ENCODE data around the gene C1QTNF8. TPM values are rescaled to one million over a fixed set of nuclear protein-coding genes. Genes with fewer than 3 reads are reported as not detected.

C1QTNF8 gene, protein sequence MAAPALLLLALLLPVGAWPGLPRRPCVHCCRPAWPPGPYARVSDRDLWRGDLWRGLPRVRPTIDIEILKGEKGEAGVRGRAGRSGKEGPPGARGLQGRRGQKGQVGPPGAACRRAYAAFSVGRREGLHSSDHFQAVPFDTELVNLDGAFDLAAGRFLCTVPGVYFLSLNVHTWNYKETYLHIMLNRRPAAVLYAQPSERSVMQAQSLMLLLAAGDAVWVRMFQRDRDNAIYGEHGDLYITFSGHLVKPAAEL
- polyA plus RNA-seq (ENCODE audit: insufficient read length in 12 of 12) = not detected
- long read RNA-seq, donor 1 = 0 reads
- long read RNA-seq, donor 2 = 0 reads
- long read RNA-seq, donor 3 = 0 reads
- long read RNA-seq, donor 4 = 0 reads
- long read RNA-seq, donor 5 = 0 reads
- long read RNA-seq, donor 6 = 0 reads
- long read RNA-seq, donor 7 = 0 reads
- long read RNA-seq, donor 8 = 0 reads
- long read RNA-seq, donor 9 = 0 reads
- long read RNA-seq, donor 10 = 0 reads
- long read RNA-seq, donor 11 = 0 reads

DNA sequence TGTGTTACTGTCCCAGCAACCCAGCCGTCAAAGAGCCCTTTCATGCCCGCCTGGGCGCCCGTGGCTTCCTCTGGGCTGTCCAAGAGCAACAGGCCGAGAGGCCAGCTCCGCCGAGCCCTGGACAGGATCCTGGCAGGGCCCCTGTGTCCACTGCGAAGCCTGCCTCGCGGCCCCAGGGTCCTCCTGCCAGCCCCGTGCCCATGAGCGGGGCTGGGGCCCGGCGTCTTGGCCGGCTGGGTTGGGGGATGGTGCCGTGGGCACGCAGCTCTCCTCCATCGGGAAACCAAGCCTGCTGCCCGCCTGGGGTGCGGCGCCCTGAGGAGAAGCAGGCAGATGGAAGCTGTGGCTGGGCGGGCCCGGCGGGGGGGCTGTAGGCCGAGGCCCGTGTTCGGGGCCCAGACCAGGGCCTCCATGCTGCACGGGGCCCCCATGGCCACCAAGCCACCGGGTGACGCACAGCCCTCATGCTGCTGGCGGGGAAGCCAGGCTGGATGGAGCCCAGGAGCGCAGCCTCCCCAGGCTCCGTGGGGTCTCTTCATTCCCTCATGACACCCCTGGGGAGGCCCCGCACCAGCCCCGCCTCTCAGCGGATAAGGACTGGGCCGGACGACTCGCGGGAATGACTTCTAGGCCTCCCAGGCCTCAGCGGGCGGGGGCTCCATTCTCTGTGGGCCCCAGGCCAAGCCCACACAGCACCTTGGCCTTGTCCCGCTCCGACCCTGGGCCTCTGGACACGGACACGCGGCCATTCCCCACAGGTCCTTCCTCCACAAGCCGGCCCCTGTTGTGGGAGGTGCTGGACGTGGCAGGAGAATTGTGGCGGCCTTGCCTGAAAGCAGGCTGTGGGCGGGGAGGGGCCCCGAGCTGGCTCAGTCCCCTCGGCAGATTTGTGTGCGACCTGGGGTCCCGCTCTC, at the start of gene C1QTNF8:
Gene C1QTNF8, minus strand, starts transcription at position 76 of the 914 bp plus-strand sequence. CDS start 1,322 bp downstream, outside the sequence.
- no peak for DNase-seq

DNA sequence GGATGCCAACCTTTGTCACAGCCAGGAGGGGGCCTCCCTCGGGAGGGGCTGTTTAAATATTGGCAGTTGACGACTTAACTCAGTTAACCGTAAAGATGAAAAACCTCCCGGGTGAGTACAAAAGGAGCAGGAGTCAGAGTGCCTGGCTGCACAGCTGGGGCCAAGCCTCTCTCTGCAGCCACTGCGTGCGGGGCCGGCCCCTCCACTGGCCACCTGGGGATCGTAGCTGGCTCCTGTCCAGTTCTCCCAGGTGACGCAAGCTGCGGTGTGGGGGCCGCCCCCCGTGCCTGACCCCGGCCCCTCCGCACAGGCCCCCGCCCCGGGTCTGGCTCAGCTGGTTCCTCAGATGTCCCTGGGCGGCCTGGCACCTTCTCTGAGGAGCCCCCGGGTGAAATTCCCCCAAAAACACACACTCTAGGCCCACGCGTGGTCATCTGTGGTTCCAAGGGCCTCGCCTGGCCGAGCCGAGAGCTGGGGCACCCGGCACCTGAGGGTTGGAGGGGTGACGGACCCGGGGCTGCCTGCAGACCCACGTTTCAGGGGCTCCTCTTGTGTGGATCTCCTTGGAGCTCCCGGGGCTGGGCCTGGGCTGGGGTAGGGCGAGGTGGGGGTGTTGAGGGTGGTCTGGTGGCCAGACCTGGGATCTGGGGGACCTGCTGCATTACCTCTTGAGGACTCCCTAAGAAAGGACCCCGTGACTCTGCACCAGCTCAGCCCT, 49.5 kb upstream of the C1QTNF8 start:
- no peak for DNase-seq

DNA sequence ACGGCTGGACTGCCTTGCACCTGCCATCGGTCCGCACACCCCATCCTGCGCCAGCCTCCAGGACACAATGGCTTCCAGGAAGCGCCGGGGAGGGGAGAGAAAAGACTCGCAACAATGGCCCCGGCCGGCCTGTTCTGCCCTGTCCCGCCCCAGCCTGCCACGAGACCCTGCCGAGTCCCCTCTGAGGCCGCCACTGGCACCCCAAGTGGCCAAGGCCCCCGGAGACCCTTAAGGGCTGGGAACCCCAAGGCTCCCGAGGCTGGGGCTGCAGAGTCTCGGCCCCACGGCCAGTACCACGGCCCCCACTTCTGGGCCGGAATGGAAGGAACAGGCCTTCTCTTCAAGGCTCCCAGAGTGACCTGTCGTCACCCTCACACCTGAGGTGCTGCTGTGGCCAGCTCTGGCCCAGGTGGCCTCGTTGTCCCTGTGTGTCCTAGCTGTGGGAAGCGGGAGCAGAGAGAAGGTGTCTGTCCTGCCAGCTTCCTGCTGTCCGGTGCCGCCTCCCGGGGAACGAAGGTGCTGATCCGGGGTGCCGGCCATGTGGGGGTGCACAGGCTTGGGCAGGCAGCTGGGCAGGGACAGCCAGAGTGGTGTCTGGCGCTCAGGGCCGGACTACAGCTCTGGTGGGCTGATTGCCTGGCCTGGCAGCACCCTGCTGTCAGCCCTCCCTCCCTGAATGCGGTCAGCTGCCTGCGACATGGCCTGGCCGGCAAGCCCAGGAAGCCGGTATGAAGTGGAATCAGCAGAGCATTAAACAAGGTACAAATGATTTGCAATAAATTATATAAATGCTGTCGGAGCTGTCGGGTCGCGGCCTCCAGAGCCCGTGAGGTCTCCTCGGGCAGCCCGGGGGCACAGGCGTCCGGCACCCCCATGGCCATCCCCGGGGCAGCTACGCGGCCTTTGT, 48.7 kb upstream of the C1QTNF8 start:
- no peak for DNase-seq

DNA sequence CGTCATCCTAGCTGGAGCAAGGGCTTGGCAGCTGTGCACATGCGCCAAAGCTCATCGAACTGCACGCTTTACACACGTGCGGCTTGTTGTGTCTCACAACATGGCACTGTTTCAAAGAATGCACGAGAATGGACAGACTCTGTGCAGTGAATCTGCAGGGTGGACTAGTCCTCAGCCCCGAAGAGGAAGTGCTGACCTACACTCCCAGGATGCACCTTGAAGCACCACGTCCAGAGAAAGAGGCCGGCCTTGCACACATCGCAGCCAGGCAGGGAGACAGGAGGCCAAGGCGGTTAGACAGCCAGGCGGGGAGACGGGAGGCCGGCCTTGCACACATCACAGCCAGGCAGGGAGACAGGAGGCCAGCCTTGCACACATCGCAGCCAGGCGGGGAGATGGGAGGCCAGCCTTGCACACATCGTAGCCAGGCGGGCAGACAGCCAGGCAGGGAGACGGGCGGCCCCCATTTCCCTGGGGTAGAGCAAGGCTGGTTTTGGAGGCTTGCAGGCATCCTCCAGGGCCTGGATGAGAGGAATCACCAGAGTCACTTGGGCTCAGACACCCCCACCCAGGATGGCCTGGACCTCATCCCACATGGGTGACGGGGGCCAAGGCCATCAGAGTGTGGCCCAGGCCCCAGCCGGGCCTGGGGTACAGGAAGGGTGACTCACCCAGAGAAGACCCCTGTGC, 47.9 kb upstream of the C1QTNF8 start:
- no peak for DNase-seq

DNA sequence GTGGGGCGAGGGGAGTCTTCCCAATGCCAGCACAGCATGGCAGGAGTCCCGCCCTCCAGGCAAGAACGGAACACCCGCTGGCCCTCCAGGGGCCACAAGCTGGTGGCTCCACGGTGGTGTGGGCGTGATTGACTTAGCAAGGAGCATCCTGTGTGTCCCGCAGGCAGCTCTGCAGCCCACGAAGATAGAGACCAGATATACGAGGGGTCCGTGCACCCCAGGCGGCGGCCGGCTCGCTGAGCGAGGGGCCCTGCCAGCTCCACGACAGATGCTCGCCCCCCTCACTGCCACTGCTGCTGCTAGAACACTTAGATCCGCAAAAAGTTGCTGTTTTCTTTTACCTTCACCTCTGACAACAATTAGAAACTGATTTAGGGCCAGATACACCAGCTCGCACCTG, 46.9 kb upstream of the C1QTNF8 start:
- DNase-seq = no peak

DNA sequence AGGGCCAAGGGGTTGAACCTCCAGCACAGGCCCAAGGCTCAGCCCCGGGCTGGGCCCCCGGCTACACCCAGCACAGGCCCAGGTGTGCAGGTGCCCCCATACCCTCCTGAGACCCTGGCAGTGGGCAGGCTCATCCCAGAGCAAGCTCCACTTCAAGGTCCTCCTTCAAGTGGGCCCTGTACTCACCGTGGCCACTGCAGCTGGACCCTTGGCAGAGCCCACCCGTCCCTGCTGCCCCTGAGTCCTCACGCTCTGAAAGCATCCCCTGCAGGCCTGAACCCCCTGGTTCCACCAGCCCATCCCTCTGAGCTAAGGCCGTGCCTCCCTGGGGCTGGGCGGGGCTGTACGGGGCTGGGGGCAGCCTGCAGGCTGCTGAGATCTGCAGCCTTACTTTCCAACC, 45.7 kb upstream of the C1QTNF8 start:
- DNase-seq = no peak

DNA sequence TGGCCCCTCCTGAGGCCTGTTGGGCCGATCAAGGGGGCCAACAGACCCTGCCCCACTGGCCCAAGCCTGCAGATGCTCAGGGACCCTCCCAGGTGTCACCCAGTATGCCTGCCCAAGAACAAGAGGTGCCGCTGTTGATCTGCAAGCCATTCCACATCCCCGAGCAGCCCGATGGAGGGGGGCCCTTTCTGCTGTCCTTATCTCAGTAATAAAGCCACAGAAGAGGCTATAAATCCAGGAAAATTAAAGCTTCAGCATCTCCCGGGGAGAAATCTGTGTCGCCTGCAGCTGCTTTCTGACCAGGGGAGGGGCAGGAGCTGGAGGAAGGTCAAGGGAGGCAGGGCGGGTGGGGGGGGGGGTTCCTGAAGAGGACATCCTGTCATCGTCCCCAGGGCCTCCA, 45.1 kb upstream of the C1QTNF8 start:
- no peak for DNase-seq

DNA sequence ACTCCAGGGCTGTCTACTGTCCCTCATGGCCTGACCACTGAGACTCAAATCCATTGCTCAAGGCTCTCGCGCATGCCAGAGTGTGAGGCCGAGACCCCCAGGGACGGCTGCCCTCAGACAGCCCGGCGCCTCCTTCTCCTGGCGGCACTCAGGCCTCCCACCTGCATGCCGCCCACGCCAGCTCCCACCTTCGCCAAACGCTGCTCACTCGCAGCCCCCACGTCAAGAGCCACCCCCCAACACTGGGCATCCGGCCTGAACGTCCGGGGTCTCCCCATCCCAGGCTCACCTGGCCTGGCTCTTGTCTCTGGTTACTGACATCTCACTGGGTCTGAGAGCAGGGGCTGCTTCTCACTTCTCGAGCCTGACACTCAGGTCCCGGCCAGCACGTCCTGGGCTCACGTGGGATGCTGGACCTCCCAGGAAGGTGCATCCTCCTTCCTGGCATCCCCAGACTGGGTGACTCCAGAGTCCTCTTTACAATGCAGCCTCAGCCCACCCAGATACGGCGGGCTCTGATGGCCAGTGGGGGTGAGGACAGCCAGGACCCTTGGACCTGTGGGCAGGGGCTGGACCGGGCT, 44.6 kb upstream of the C1QTNF8 start:
- DNase-seq = no peak

DNA sequence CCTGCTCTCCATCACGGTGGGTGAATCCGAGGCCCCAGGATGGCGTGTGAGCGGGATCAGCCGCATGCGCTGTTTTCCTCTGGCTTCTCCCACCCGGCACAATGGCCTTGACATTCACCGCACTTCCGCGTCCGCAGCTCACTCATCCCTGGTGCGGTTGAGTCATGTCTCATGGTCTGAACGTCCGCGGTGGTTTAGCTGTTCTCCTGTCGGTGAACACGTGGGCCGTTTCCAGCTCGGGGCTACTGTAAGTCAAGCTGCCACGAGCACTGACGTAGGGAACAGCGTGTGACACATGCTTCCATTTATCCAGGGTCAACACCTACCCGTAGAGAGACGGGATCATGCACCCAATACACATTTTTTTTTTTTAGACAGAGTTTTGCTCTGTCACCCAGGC, 41.6 kb upstream of the C1QTNF8 start:
- DNase-seq = no peak

DNA sequence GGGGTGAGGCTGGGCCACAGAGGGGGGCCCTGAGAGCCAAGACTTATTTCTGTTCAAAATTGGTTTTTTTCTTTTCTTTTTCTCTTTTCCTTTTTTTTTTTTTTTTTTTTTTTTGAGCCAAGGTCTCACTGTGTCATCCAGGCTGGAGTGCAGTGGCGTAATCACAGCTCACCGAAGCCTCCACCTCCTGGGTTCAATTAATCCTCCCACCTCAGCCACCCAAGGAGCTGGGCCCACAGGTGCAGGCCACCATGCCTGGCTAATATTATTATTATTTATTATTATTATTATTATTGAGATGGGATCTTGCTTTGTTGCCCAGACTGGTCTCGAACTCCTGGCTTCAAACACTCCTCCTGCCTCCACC, 39.4 kb upstream of the C1QTNF8 start:
- no peak for DNase-seq

DNA sequence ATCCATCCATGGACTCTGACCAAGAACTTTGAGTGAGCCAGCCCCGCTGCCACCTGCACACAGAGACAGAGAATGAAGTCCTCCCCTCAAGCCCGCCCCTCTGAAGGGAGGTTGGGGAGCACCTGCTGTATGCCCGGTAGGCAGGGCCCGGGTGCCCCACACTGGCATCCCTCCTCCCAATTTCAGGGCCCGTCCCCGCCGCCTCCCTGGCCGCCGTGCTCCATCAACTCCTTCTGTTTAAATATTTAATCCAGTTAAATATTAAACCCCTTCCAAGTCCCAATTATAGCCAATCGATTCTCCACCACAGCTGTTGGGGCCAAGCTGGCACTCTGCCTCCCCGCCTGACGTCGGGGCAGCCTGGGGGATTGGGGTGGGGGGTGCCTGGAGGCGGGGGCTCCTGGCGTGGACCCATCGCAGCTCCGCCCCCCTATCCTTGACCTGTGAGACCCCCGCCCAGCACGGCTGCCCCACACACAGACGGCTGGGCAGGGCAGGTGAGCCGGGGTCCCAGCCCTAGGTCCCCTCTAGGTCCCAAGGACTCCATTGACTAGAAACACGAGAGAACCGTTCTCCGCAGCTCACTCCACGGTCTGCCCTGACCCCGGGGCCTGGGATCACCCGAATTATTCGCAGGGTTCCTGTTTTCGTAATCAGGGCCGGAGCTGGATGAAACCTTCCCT, 38.9 kb upstream of the C1QTNF8 start:
- DNase-seq = no peak

DNA sequence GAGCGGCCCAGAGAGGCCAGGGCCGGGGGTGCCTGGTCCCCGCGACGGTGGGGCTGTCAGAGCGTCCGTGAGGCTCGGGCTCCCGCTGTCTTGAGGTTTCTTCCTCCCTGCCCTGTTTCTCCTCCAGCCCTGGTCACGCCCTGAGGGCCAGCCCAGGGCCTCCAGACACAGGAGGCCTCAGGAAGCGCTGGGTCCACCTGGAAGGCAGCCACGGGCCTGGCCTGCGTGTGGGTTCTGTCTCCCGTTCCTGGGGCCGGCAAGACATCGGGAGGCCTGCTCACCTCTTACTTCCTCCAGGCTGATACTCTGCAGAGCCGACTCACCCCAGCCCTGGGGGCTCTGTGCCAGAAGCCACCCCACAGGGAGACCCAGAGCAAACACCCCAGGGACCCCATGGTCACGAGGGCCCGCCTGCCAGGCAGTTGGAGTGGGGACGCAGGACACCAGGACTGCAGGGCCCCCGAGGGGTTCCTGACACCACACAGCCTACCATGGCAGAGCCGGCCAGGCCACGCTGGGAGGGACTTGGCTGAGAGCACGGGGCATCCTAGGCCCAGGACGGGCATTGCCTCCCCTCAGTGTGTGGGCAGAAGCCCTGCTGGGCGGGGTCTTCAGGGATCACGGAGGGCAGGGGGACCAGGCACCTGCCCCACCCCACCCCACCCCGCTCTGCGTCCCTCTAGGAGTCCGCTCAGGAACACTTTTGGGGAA, 37.9 kb upstream of the C1QTNF8 start:
- no peak for DNase-seq

DNA sequence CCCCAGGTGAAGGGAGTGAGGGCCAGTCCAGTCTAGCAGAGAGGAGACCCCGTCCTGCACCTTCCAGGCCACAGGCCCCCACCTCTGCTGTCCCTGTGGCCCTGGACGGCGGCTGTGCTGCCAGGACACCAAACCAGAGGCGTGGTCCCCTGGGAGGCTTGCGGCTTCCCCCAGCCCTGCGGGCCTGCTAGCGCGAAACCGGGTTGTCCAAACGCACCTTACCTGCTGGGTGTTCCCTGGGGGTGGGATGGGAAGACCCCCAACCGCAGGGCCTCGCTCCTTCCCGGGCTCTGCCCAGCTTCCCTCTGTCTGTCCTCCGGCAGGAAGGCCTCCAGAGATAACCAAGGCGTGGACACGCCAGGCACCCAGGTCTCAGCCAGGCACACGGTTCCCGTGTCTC, 37.2 kb upstream of the C1QTNF8 start:
- DNase-seq = no peak

DNA sequence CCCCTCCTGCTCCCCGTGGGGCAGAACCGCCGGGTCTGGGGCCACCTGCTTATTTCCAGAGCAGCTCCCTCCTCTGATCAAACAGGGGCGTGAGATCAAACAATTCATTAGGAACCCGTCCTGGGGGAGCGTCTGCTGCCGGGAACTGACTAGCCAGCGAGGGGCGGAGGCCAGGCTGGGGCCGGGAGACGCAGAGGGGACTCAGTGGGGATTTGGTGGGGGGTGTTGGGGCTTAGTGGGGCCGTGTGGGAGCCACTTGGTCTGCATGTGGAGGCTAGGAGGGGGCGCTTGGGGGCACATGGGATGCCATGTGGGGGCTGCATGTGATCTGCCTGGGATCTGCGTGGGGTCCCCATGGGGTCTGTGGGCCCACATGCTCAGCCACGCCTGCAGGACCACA, 36.4 kb upstream of the C1QTNF8 start:
- DNase-seq = no peak

DNA sequence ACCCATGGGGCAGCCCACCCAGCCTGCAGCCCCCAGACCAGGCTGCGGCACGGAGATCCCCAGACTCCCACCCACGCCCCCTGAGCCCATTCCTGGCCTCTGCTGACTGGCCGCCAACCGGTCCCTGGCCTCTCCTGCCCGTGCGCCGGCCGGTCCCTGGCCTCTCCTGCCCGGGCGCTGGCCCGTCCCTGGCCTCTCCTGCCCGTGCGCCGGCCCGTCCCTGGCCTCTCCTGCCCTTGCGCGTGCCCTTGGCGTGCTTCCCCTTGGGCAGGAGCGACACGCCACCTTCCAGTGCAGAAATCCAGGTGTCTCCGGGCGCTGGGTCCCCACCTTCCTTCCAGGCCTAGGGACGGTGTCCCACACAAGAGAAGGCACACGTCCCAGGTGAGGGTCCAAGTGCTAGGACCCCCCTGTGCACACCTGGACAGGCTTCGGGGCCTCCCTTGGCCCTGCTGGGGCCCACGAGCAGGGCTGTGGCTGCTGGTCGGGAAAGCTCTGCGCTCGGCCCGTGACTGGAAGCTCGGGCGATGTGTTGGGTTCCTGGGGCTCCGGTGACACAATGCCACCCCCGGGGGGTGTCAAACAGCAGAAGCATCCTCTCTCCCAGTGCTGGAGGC, 35.4 kb upstream of the C1QTNF8 start:
- DNase-seq = no peak

DNA sequence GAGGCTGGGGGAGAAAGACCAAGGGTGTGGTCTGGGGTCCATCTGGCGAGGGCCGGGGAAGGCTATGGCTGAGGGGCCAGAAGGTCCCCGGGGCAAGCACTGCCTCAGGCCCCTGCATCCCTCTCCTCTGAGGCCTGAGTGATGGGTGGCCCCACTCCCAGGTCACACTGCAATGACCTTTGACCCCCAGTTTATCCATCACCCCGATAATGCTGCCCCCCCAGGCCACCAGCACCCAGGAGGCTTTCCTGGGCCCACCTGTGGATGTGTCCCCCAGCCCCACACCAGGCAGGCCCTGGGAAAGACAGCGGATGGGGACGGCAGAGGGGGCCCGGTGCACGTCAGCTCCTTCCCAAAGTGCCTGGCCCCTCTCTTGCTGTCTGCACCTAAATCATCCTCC, 34.3 kb upstream of the C1QTNF8 start:
- DNase-seq = no peak

DNA sequence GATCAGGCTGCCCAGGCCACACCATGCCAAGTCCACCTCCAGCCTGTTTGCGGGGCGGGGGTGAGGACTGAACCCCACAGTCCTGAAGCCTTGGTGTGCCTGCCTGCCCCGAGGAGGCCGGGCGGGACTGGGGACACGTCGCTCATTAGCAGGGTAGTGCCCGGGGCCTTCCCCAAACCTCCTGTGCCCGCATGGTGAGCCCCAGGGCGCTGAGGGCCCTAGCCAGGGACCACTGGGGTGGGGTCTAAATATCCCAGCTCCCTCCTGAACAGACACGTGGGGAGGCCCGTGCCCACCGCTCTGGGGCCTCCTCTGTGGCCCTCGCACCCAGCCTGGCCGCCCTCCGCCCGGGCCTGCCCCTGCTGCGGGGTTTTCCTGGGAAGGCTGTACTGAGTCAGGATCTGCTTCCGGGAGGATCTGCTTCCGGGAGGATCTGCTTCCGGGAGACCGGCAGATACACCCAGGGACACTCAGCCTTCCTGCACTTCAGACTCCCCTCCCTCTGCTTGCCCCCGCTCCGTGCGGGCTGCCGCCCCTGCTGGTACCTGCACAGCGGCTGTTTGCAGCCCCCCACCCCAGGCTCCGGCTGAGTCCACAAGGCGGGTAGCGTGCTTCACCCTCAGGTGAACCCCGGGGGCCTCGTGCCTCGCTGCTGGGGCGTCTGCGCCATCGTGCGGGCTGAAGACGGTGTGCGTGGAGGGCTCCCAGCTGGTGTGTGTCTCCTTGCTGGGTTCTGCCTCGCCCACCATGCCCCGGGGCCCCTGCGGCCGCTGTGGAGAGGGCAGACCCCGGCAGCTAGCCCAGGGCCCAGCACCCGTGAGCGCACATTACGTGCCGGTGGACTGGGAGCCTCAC, 33.3 kb upstream of the C1QTNF8 start:
- no peak for DNase-seq
